ENCODE results near the gene RASSF5.
A peak's percentile ranks its signal among the peaks of the same experiment; 100 is the strongest.
"Not testable (repeated sequence)": the region's sequence is repeated elsewhere in the genome, so short reads cannot be mapped to it uniquely, and the experiment has no call there.

RASSF5 gene

GRCh38 chr1:206590025-206590758 is 82.9 kb downstream of the RASSF5 start:
- peak; percentile 61 to 81 (median 69) for DNase-seq

GRCh38 chr1:206591226-206591625 is 83.9 kb downstream of the RASSF5 start:
- no peak for DNase-seq

GRCh38 chr1:206591696-206592095 is 84.4 kb downstream of the RASSF5 start:
- DNase-seq = no peak

- DNase-seq = no peak
Measured at GRCh38 chr1:206593351-206593925, 86.1 kb downstream of the RASSF5 start.

- no peak for DNase-seq
Measured at GRCh38 chr1:206595581-206596318, 88.4 kb downstream of the RASSF5 start.

- DNase-seq = no peak
Measured at GRCh38 chr1:206596319-206596666, 89.0 kb downstream of the RASSF5 start.

GRCh38 chr1:206600527-206600926 is 93.2 kb downstream of the RASSF5 start:
- DNase-seq = no peak

GRCh38 chr1:206604861-206605260 is 97.5 kb downstream of the RASSF5 start:
- no peak for DNase-seq

GRCh38 chr1:206606867-206607266 is 99.5 kb downstream of the RASSF5 start:
- DNase-seq = no peak

GRCh38 chr1:206608108-206608698 is 100.9 kb downstream of the RASSF5 start:
- peak; percentile 53 to 67 (median 63) for DNase-seq

GRCh38 chr1:206609229-206609991 is 102.1 kb downstream of the RASSF5 start:
- no peak for DNase-seq

GRCh38 chr1:206612129-206612876 is 105.0 kb downstream of the RASSF5 start, which contains the start of gene EIF2D:
Gene EIF2D (minus strand): TSS chr1:206612465. CDS start chr1:206612342, 123 bp downstream.
- DNase-seq = peak; percentile 94 to 99 (median 98)

GRCh38 chr1:206626396-206626795 is 119.1 kb downstream of the RASSF5 start:
- not testable (repeated sequence) for DNase-seq

- no peak for DNase-seq
Measured at GRCh38 chr1:206628916-206629315, 121.6 kb downstream of the RASSF5 start.

- DNase-seq = peak; percentile 64 to 72 (median 67)
Measured at GRCh38 chr1:206631085-206631509, 123.8 kb downstream of the RASSF5 start.

GRCh38 chr1:206633708-206634121 is 126.4 kb downstream of the RASSF5 start:
- DNase-seq = peak; percentile 62 to 69 (median 69)

- peak; percentile 99 to 100 (median 100) for DNase-seq
Measured at GRCh38 chr1:206634365-206635079, 127.2 kb downstream of the RASSF5 start.

- peak; percentile 97 to 99 (median 98) for DNase-seq
Measured at GRCh38 chr1:206635080-206635977, 128.0 kb downstream of the RASSF5 start, which contains the start of gene DYRK3. Gene DYRK3 (plus strand): TSS chr1:206635536. CDS start chr1:206635704, 168 bp downstream.

- peak; percentile 58 to 65 (median 65) for DNase-seq
Measured at GRCh38 chr1:206635978-206636345, 128.6 kb downstream of the RASSF5 start.

GRCh38 chr1:206636671-206637070 is 129.3 kb downstream of the RASSF5 start:
- no peak for DNase-seq

Measured in suppressor macrophage treated with lipopolysaccharide for 1 hour (primary cell).